Esophagus mucosa (tissue), 1 donor: Measurements from ENCODE around the gene IMPG2. TPM values are rescaled to one million over a fixed set of nuclear protein-coding genes. Genes with fewer than 3 reads are reported as not detected.

Experiments used
- ATAC-seq: fragments of 200-7000 bp; cut with Tn5 transposase; one replicate; pipeline ENCODE4 v1.9.1; 2020
- total RNA-seq: library from RNA; stranded (reverse); gene quantifications from one replicate; pipeline ENCODE4 v1.2.4, GENCODE V29; 2023
- donor health status: DM: yes; HTN: yes; CAD: no.

Gene IMPG2
- total RNA-seq, 1 donor from 2014 or later = 0.08 TPM

GRCh38 chr3:101230618-101231017 is 89.8 kb downstream of the IMPG2 start:
- no peak for ATAC-seq

DNA sequence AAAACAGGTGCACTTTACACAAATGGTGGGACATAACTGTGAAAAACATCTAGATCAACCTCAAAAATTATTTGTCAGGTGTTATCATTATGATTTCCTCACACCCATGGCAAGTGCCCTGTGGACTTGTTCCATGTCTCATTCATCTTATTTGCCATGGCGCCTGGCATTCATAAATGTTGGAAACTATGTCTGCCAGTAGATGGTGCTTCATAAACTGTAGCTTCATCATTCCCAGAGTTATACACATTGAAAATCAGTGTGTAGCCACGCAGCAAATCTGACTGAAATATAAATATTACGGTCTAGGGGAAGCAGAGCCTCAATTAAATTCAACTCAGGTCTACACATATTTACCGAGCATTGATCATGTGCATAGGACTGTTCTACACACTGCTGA is 90.7 kb downstream of the IMPG2 start:
- ATAC-seq = no peak

DNA sequence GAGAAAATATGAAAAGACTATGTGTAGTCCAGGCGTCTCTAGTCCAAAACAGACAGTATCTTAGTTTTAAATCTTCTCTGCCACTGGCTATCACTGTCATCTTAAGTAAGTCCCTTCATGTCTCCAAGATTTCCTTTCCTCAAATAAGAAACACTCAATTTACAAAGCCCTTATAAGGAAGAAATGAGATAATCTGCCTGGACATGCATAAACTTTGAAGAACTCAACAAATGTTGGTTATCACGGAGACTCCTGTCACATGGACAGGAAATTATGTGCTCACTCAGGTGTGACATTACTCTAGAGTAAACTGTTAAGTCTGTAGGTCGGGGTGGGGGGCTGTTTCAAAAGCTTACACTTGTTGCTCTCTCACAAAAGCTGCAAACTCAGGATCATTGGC is 91.9 kb downstream of the IMPG2 start:
- no peak for ATAC-seq

GRCh38 chr3:101224739-101225138 is 95.6 kb downstream of the IMPG2 start:
- ATAC-seq = no peak

DNA sequence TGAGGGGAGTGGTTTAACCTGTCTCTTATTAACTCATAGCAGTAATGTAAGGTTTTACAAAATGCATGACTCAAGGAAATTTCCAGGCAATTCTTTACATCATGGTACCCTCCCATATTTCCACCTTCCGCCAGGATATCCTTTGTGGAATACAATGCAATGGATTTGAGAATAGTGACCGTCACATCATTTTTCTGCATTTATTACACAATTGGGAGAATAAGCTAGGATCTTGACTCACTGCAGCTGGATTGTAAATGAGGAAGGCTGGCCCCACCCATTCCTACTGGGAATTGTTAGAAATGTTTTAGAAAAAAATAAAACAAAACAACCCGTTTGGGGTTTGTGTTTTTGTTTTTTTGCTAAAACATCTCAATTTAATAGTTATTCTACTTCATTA is 97.4 kb downstream of the IMPG2 start:
- peak; percentile 29 for ATAC-seq

GRCh38 chr3:101219842-101220560 is 100.4 kb downstream of the IMPG2 start:
- ATAC-seq = no peak

- no peak for ATAC-seq
Measured at GRCh38 chr3:101217472-101218245, 102.7 kb downstream of the IMPG2 start.

GRCh38 chr3:101216710-101217465 is 103.5 kb downstream of the IMPG2 start:
- ATAC-seq = no peak

DNA sequence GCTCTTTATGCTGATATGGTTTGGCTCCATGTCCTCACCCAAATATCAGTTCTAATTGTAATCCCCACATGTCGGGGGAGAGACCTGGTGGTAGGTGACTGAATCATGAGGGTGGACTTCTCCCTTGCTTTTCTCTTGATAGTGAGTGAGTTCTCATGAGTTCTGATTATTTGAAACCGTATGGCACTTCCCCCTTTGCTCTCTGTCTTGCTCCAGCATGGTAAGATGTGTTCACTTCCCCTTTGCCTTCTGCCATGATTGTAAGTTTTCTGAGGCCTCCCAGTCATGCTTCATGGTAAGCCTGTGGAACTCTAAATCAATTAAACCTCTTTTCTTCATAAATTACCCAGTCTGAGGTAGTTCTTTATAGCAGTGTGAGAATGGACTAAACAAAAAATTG is 107.6 kb downstream of the IMPG2 start:
- ATAC-seq = no peak

- ATAC-seq = no peak
Measured at GRCh38 chr3:101204246-101204645, 116.1 kb downstream of the IMPG2 start.

GRCh38 chr3:101203411-101203810 is 117.0 kb downstream of the IMPG2 start:
- no peak for ATAC-seq

GRCh38 chr3:101202640-101203039 is 117.7 kb downstream of the IMPG2 start:
- ATAC-seq = no peak

- no peak for ATAC-seq
Measured at GRCh38 chr3:101200461-101200860, 119.9 kb downstream of the IMPG2 start.

GRCh38 chr3:101195951-101196713 is 124.2 kb downstream of the IMPG2 start:
- ATAC-seq = peak; percentile 70

DNA sequence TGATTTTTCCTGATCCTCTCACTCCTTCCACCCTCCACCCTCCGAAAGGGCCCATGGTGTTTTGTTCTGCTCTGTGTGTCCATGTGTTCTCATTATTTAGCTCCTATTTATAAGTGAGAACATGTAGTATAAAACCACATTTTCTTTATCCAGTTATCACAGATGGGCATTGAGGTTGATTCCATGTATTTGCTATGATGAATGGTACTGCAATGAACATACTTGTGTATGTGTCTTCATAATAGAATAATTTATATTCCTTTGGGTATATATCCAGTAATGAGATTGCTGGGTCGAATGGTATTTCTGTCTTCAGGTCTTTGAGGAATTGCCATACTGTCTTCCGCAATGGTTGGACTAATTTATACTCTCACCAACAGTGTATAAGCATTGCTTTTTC is 126.0 kb downstream of the IMPG2 start:
- no peak for ATAC-seq

GRCh38 chr3:101193957-101194356 is 126.4 kb downstream of the IMPG2 start:
- ATAC-seq = no peak

GRCh38 chr3:101189796-101190195 is 130.6 kb downstream of the IMPG2 start:
- ATAC-seq = no peak

DNA sequence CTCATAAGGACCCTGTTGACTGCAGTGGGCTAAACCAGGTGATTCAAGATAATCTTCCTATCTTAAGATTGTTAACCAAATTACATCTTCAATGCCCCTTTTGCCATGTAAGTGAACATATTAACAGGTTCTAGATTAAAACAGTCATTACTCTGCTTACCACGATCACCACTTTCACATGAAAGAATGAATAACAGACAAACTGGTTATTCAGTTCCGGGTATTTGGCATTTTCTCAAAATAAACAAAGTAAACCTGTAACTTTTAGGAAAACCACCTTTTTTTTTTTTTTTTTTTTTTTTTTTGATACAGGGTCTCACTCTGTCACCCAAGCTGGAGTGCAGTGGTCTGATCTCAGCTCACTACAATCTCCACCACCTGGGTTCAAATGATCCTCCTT is 131.2 kb downstream of the IMPG2 start:
- no peak for ATAC-seq

- ATAC-seq = no peak
Measured at GRCh38 chr3:101185341-101185740, 135.0 kb downstream of the IMPG2 start.

DNA sequence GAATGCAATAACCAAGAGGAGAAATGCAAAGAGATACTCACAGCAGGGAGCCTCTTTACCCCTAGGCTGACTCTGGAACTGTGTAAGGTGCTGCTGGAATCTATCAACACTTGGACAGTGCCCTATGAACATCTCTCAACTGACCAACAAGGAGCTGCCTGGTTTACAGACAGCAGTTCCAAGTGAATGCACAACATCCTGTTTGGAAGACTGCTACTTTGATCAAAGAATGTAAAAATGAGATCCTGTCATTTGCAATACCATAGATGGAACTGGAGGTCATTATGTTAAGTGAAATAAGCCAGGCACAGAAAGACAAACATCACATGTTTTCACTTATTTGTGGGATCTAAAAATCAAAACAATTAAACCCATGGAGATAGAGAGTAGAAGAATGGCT is 136.3 kb downstream of the IMPG2 start:
- no peak for ATAC-seq

DNA sequence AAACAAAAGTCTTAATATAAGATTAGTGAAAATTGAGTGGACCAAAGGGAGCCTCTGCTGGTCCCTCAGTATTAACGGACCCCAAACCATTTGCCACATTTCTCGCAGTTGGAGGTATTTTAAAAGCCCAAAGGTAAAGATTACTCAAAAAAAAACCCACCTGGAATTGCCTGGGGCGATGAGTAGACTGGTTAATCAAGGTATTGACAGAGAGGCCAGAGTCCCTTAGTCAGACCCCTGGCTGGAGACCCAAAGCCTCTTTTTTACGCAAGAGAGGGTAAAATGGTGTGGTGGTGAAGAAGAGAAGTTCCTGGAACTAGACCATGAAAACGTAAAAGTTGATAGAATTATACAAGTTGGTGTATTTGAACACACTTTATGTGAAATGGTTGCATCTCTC is 137.2 kb downstream of the IMPG2 start:
- no peak for ATAC-seq

- ATAC-seq = no peak
Measured at GRCh38 chr3:101182734-101183133, 137.6 kb downstream of the IMPG2 start.

GRCh38 chr3:101181801-101182200 is 138.6 kb downstream of the IMPG2 start:
- no peak for ATAC-seq
